Activated CD8-positive, alpha-beta memory T cell treated with anti-CD3 and anti-CD28 coated beads for 36 hours (primary cell): ENCODE data around the gene RDH13. TPM values are rescaled to one million over a fixed set of nuclear protein-coding genes. Genes with fewer than 3 reads are reported as not detected.
"Not testable (repeated sequence)": the region's sequence is repeated elsewhere in the genome, so short reads cannot be mapped to it uniquely, and the experiment has no call there.

Experiments
- CTCF ChIA-PET: fragments of 350-600 bp; sonication (Branson Sonifier 250); formaldehyde crosslinking; loops from one replicate; lab custom pipeline; 2021; ENCODE audit warnings: antibody characterized with exemption; lab: Charles Lee
- POLR2A ChIA-PET: fragments of 350-600 bp; sonication (Branson Sonifier 250); formaldehyde crosslinking; loops from one replicate; lab custom pipeline; 2021; ENCODE audit warnings: antibody characterized with exemption; lab: Charles Lee
- total RNA-seq, 2 experiments: library from RNA; stranded (reverse); gene quantifications; one replicate each; pipeline ENCODE4 v1.2.3, GENCODE V29; 2021

The RDH13 gene
- total RNA-seq, result 10 to 100 TPM; 23.3 TPM

GRCh38 chr19:55062735-55063491 lies at the start of gene RDH13:
Gene RDH13 (minus strand): TSS chr19:55063148. CDS start chr19:55063032, 116 bp downstream.
- ChIA-PET POLR2A (interaction anchor here (0.7 to 1.0 kb wide), 2 partner anchors 13 to 55 kb away, joined by 3 to 4 read pairs; partner anchors contain the start of gene PPP1R12C), CTCF (interaction anchor here (0.8 kb wide), 1 partner anchor 17 kb away, joined by 3 read pairs; no protein-coding TSS in a partner anchor)

GRCh38 chr19:55112246-55112776 lies 49.4 kb upstream of the RDH13 start:
- CTCF ChIA-PET, result no interaction called here
- POLR2A ChIA-PET, result no interaction called here

GRCh38 chr19:55111238-55111831 lies 48.4 kb upstream of the RDH13 start:
- ChIA-PET CTCF (no interaction called here), POLR2A (interaction anchor here (0.6 kb wide), 1 partner anchor 542 kb away, joined by 9 read pairs; no protein-coding TSS in a partner anchor)

GRCh38 chr19:55109527-55110291 lies 46.8 kb upstream of the RDH13 start:
- CTCF ChIA-PET, result no interaction called here
- POLR2A ChIA-PET, result no interaction called here

GRCh38 chr19:55107252-55107651 lies 44.3 kb upstream of the RDH13 start:
- POLR2A ChIA-PET, CTCF ChIA-PET: not testable (repeated sequence)

GRCh38 chr19:55106591-55106990 lies 43.6 kb upstream of the RDH13 start:
- POLR2A ChIA-PET, result no interaction called here

GRCh38 chr19:55105237-55105636 lies 42.3 kb upstream of the RDH13 start:
- CTCF ChIA-PET, result interaction anchor here (1.4 kb wide), 1 partner anchor 17 kb away, joined by 3 read pairs; no protein-coding TSS in a partner anchor
- POLR2A ChIA-PET, result interaction anchor here (0.5 kb wide), 1 partner anchor 1304 kb away, joined by 4 read pairs; no protein-coding TSS in a partner anchor

More at GRCh38 chr19:55106591-55106990, 43.6 kb upstream of the RDH13 start:
- CTCF ChIA-PET, result no interaction called here

- ChIA-PET POLR2A (no interaction called here), CTCF (no interaction called here)
These were observed 40.2 kb upstream of the RDH13 start for GRCh38 chr19:55103190-55103589.

- ChIA-PET CTCF (no interaction called here), POLR2A (no interaction called here)
These were observed 38.3 kb upstream of the RDH13 start for GRCh38 chr19:55101261-55101660.

GRCh38 chr19:55099557-55100506 lies 36.9 kb upstream of the RDH13 start:
- ChIA-PET CTCF (interaction anchor here (0.6 kb wide), 2 partner anchors 42 kb away, joined by 3 read pairs; no protein-coding TSS in a partner anchor), POLR2A (no interaction called here)

- ChIA-PET POLR2A (no interaction called here), CTCF (interaction anchor here (0.6 to 1.0 kb wide), 2 partner anchors 28 to 43 kb away, joined by 3 read pairs; no protein-coding TSS in a partner anchor)
These were observed 36.0 kb upstream of the RDH13 start for GRCh38 chr19:55098716-55099556.

GRCh38 chr19:55097864-55098715 lies 35.1 kb upstream of the RDH13 start:
- CTCF ChIA-PET, result interaction anchor here (1.0 kb wide), 1 partner anchor 28 kb away, joined by 3 read pairs; no protein-coding TSS in a partner anchor
- POLR2A ChIA-PET, result no interaction called here

GRCh38 chr19:55096061-55096701 lies 33.2 kb upstream of the RDH13 start:
- ChIA-PET POLR2A (no interaction called here), CTCF (no interaction called here)

- ChIA-PET CTCF (no interaction called here), POLR2A (no interaction called here)
These were observed 32.5 kb upstream of the RDH13 start for GRCh38 chr19:55095260-55096060.
